NK-92 (cell line): ENCODE data around the gene RPS17.
"Not testable (repeated sequence)": the region's sequence is repeated elsewhere in the genome, so short reads cannot be mapped to it uniquely, and the experiment has no call there.

ENCODE experiments used
- DNase-seq: peaks from one replicate; lab custom pipeline; 2025; ENCODE audit not compliant: unreplicated experiment; lab: John Stamatoyannopoulos, UW

Gene RPS17

DNA sequence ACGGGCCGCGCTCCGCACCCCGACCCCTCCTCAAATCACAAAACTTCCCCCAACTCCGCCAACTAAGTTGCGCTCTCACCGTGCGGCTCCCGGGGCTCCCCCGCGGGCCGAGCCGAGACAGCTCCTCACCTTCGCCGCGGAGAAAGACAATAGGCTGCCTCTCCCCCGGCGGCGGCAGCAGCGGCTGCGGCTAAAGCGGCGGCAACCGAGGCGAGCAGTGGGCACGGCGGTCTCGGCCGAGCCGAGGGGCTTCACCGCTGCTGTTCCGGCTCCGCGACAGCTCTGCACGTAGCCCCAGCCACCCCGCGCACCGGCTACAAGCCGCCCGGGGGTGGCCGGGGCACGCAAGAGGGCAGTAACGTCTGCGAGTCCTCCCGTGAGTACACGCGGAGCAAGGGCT is 26.7 kb downstream of the RPS17 start:
- DNase-seq = not testable (repeated sequence)

DNA sequence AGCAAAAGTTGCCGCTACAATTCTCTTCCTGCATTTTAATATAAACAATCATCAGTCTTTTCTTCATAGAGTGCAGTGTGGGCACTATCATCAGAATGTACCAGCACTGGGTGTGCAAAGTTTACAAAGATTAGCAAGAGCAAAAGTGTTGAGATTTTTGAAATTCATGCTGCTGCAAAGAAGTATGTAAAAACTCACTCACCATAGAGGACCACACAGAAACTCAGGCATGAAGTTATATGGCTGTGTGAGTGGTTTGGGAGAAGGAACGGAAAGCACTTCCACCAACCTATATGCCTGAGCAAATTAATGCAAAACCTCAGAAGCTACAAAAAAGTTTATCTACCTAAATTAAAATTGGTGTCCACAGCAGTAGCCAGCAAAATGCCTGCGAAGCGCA is 32.6 kb downstream of the RPS17 start:
- DNase-seq = not testable (repeated sequence)

DNA sequence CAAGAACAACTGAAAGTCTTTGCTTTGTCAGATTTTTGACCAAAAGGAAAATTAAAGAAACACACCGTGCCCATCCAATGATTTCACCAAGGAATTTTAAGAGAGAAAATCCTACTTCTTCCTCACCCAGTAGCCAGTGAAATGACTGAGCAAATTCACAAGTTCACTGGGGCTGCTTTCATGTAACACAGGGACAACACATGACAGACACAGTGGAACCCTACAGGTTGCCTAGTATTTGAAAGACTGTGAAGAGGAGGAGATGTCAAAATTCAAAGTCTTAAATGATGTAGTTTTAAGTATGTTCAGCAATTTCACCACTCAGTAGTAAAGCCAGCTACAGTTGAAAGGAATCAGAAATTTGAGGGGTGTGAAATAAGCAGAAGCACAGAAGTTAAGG is 33.2 kb downstream of the RPS17 start:
- not testable (repeated sequence) for DNase-seq

DNA sequence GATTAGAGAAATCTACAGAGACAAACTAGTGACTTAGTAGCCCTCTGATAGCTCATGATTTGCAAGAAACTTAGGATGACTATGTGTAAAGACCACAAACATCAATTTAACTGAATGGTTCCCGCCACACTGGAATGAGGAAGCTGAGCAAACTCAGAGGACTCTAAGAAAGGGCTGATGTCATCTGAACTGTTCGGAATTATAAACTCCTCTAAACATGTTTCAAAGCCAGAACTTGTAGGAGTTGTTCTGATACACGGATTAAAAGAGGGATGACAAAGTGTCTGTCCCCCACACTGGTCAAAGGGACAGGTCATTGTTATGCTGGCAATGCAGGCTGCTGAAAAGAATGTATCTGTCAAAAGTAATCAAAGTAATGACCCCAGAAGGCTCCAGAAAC is 34.4 kb downstream of the RPS17 start:
- not testable (repeated sequence) for DNase-seq

DNA sequence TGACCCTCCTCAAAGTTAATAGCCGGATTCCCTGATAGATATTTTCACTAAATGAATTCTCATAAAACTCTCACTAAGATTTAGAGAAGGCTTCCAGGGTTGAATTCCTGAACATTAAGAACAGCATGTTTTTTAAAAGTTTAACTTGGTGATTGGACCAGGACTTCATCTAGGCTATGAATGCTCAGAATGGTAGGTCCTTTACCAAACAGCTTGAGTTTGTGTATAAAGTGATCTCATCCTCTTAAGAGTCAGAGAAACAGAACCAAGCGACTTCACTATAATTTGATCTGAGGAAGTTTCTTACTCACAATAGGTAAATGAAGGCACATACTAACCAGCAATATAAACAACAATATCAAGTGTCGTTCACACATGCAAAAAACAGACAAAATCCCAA is 36.2 kb downstream of the RPS17 start:
- DNase-seq = not testable (repeated sequence)

DNA sequence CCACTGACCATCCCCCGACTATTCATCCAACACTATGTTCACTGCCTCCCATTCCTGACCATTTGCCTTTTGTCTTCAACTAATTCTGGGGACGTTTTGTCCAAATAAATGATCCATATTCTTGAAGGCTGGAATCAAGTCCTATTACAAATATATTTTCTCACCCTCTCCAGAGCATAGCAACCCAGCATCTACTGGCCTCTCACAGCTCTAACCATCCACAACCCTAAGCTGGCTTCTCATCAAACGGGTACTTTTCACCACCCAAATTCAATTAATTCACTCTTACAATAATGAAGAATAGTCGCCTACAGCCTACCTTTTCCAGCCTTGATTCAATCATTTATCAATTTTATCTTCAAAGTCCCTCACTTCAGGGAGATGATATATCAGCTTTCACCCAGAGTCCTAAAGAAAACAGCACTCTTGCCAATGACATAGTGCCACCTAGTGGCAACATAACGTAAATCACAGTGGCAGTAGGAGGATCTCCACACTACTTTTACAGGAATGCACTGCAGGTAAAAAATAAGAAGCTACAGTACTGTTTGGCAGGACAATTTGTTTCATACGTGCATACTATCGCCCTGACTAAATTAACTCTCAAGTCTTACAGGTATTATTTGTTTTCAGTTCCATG is 37.4 kb downstream of the RPS17 start:
- DNase-seq = not testable (repeated sequence)

DNA sequence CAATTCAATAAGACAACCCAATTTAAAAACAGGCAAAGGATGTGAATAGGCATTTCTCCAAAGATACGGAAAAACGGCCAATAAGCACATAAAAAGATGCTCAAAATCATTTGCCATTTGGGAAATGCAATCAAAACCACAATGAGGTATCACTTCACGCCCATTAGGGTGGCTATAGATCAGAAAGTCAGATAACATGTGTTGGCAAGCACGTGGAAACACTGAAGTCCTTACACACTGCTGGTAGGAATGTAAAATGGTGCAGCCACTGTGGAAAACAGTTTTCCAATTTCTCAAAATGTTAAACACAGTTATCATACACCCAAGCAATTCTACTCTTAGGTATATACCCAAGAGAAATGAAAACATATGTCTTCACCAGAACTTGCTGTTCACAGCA is 39.5 kb downstream of the RPS17 start:
- DNase-seq = not testable (repeated sequence)

DNA sequence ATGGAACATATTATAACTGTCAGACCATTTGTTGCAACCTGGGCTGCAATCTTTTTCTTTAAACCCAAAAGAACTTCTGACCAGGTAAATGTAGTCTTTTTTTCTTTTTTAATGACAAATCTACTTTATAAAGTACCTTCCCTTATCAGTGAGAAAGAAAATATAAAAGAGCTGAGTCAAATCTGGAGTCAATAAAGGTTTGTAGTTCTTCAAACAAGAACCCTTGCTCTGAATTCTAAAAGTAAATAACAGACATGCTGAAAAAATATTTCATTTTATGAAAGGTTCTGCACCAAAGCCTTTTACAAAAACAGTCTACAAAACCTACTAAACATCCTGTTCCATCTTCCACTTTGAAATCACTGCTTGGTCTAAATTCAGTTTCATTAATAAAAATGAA is 42.3 kb downstream of the RPS17 start:
- not testable (repeated sequence) for DNase-seq

DNA sequence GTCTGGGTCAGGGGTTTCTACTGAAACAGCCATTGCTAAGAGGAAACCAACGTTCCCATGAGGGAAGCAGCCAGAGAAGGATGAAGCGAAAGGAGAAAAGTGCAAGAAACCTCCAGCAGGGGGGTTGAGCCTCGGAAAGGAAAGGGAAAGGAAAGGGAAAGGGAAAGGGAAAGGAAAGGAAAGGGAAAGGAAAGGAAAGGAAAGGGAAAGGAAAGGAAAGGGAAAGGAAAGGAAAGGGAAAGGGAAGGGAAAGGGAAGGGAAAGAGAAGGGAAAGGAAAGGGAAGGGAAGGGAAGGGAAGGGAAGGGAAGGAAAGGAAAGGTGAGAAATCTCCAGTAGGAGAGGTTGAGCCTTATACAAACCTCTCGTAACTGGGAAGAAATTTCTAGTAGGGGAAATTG is 52.0 kb downstream of the RPS17 start:
- not testable (repeated sequence) for DNase-seq

DNA sequence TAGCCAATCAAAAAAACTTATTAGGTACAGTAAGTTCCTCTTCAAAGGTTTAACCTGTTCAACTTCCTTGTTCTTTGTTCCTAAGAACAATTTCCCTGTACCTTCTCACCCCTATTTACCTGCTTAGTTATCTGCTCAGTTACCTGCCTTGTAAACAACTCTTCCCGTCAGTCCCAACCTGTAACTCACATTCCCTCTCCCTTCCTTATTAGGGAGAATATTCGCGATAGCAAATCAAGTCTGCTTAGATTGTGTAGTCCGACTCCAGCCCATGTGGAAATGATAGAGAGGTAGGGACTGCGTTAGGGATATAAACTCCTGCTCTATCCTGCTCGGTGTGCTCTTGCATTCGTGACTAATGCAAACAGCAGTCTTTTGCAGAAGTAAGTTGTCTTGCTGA is 53.2 kb downstream of the RPS17 start:
- DNase-seq = not testable (repeated sequence)
